Dendritic cell treated with granulocyte-macrophage colony-stimulating factor and Interleukin-4, amounts not matched to agents 40 ng/mL and 50 ng/mL, for 4 days (primary cell): Measurements from ENCODE around the gene LUZP4.

Experiments used
- H3K27ac Mint-ChIP-seq: one replicate; pipeline ENCODE4 v1.8.0; 2022; ENCODE audit warnings: mild to moderate bottlenecking, mixed read lengths
- H3K27me3 Mint-ChIP-seq: one replicate; pipeline ENCODE4 v1.8.0; 2022; ENCODE audit warnings: mild to moderate bottlenecking, mixed read lengths
- H3K36me3 Mint-ChIP-seq: one replicate; pipeline ENCODE4 v1.8.0; 2022; ENCODE audit warnings: low read depth, mixed read lengths
- H3K4me1 Mint-ChIP-seq: one replicate; pipeline ENCODE4 v1.8.0; 2022; ENCODE audit warnings: low read depth, mixed read lengths
- H3K4me3 Mint-ChIP-seq: one replicate; pipeline ENCODE4 v1.8.0; 2022; ENCODE audit warnings: mild to moderate bottlenecking, moderate library complexity, mixed read lengths
- H3K9me3 Mint-ChIP-seq: one replicate; pipeline ENCODE4 v1.8.0; 2022; ENCODE audit warnings: mixed read lengths
- intact Hi-C: fragments of 100-400 bp; cut with micrococcal nuclease; formaldehyde crosslinking; loops from one replicate; pipeline ENCODE4 v1.15.0; 2022

LUZP4 gene

DNA sequence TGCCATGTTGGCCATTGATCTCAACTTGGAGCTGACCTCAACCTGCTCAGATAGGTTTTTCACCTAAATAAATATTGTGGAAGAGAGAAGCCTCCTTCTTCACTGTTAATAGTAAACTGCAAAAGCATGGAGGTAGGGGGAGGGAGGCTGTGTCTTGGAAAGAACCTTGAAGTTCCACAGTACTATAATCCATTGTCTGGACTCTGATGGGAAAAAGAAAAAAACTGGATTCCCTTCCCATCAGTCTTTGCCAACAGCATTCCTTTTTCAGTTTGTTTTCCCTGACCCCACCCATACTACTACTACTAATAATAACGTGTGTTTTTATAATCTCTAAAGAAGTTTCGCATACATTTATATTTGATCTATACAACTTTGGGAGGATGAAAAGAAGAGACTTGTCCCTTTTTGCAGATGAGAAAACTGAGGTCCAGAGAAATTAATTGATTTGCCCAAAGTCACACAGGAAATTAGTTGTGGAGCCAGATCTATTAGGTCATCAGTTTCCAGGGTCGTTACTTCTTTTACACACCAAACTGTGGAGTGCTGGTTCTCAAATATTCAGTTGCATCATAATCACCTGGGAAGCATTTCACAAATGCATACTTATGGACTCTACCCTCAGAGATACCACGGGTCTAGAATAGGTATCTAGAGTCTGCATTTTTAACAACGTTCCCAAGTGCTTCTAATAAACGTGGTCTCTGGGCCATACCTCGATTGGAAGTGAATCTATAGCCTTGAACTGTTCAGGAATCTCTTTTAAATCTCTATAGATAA is 59.1 kb downstream of the LUZP4 start:
- intact Hi-C loops = no loop called here
- Mint-ChIP-seq H3K9me3 (no peaks in the 10 kb centered on the region), H3K36me3 (no peaks in the 10 kb centered on the region), H3K4me3 (no peak overlapping the region), H3K27me3 (no peaks in the 10 kb centered on the region), H3K4me1 (no peaks in the 10 kb centered on the region), H3K27ac (no peak overlapping the region)

DNA sequence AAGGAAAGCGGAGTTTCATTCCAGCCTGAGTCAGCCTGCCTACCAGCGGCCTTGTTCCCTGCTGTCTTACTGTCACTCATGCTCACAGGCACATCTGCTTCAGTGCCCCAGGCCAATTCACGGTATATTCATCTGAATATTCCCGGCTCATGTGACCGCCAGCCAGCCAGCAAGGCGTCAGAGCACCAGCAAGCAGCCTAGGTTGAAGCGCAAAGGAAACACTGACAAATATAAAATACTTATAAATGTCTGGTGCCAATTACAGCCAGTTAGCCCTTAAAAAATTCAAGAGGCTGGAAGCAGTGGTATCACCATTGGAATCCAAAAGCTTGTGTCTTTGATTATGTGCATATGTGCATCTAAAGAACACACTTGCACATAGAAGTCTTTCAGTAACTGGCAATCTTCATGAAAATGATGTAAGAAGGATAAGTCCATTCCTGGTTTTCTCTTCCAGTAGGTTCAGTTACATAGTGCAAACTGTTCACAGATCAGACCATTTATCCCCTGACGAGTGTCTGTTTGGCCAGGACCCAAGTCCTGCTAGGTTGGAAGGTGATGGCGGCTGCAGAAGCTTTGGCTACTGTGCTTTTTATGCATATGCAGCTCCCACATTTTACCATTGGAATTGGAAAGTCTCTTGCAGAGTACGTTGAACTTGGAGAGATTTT is 61.3 kb downstream of the LUZP4 start:
- Mint-ChIP-seq H3K36me3 (no peaks in the 10 kb centered on the region), H3K4me3 (no peak overlapping the region), H3K9me3 (no peaks in the 10 kb centered on the region), H3K4me1 (no peaks in the 10 kb centered on the region), H3K27ac (no peak overlapping the region), H3K27me3 (no peaks in the 10 kb centered on the region)
- intact Hi-C loops = no loop called here

GRCh38 chrX:115356369-115356768 is 66.9 kb downstream of the LUZP4 start:
- Mint-ChIP-seq H3K4me3 (no peak overlapping the region), H3K27me3 (no peaks in the 10 kb centered on the region), H3K9me3 (no peaks in the 10 kb centered on the region), H3K36me3 (no peaks in the 10 kb centered on the region), H3K4me1 (no peaks in the 10 kb centered on the region), H3K27ac (no peak overlapping the region)
- intact Hi-C loops = no loop called here
